Measurements from ENCODE around the gene SIGMAR1. TPM values are rescaled to one million over a fixed set of nuclear protein-coding genes. Genes with fewer than 3 reads are reported as not detected.
A peak's percentile ranks its signal among the peaks of the same experiment; 100 is the strongest.

SIGMAR1 gene
- total RNA-seq, 1 donor: 97.8 TPM

DNA sequence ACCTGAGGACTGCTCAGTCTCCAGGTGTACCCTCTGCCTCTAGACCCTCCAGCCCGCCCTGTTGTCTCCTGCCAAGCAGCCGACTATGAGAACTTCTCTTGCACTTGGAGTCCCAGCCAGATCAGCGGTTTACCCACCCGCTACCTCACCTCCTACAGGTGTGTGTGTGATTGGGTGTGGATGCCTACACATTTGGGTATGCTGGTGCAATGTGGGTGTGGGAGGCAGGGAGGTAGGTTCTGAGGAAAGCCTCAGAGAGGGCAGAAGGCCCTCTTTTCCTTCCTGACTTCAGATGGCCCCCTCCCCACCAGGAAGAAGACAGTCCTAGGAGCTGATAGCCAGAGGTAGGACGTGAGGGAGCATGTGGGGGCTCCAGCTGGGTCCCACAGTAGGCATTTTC lies 19.4 kb upstream of the SIGMAR1 start:
- H3K4me3 ChIP-seq (ENCODE audit: low read depth, low read length): no peak overlapping the region
- TF ChIP-seq, protein P1, sequence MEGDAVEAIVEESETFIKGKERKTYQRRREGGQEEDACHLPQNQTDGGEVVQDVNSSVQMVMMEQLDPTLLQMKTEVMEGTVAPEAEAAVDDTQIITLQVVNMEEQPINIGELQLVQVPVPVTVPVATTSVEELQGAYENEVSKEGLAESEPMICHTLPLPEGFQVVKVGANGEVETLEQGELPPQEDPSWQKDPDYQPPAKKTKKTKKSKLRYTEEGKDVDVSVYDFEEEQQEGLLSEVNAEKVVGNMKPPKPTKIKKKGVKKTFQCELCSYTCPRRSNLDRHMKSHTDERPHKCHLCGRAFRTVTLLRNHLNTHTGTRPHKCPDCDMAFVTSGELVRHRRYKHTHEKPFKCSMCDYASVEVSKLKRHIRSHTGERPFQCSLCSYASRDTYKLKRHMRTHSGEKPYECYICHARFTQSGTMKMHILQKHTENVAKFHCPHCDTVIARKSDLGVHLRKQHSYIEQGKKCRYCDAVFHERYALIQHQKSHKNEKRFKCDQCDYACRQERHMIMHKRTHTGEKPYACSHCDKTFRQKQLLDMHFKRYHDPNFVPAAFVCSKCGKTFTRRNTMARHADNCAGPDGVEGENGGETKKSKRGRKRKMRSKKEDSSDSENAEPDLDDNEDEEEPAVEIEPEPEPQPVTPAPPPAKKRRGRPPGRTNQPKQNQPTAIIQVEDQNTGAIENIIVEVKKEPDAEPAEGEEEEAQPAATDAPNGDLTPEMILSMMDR (IDR thresholded peaks at IDR 0.05; ENCODE audit: insufficient read depth, low read length): no peak

GRCh38 chr9:34655394-34655793 lies 17.8 kb upstream of the SIGMAR1 start:
- no peak overlapping the region for H3K4me3 ChIP-seq (ENCODE audit: low read depth, low read length)
- TF ChIP-seq, protein P1 (IDR thresholded peaks at IDR 0.05; ENCODE audit: insufficient read depth, low read length): no peak
- no peak for DNase-seq (ENCODE audit: low read depth)

More for the DNA sequence above, 19.4 kb upstream of the SIGMAR1 start:
- no peak for DNase-seq (ENCODE audit: low read depth)

DNA sequence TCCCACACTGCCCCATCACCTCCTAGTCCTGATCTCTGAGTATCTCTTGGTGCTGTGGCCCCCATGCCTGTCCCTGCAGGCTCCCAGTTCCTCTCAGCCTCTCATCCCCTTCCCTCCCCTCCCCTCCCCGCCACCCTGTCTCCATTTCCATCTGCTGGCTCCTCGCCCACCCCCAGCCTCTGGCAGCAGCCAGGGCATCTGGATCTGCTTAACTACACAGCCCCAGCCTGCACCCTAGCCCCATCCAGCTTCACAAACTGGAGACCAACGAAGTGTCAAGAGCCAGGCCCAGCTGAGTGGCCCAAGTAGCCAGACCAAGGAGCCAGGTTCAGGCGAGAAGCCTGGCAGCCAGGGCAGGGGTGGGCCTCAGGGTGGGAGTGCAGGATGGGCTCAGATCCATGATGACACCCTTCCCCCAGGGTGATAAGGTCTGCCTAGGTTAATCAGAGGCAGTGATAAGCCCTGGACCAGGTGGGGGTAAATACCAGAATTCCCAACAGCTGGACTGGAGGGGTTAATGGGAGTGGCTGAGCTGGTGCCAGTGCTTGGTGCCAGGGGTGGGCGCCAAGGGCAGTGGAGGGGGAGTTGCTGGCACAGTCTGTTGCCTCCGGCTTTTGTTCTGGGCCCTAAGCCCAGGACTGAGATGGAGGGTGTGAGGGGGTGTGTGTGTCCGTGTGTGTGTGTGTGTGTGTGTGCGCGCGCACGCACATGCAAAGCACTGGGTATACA lies 16.9 kb upstream of the SIGMAR1 start:
- peak overlapping the region; percentile 3 for H3K4me3 ChIP-seq (ENCODE audit: low read depth, low read length)
- DNase-seq (ENCODE audit: low read depth): peak; percentile 93
- TF ChIP-seq, protein P1 (IDR thresholded peaks at IDR 0.05; ENCODE audit: insufficient read depth, low read length): no peak

DNA sequence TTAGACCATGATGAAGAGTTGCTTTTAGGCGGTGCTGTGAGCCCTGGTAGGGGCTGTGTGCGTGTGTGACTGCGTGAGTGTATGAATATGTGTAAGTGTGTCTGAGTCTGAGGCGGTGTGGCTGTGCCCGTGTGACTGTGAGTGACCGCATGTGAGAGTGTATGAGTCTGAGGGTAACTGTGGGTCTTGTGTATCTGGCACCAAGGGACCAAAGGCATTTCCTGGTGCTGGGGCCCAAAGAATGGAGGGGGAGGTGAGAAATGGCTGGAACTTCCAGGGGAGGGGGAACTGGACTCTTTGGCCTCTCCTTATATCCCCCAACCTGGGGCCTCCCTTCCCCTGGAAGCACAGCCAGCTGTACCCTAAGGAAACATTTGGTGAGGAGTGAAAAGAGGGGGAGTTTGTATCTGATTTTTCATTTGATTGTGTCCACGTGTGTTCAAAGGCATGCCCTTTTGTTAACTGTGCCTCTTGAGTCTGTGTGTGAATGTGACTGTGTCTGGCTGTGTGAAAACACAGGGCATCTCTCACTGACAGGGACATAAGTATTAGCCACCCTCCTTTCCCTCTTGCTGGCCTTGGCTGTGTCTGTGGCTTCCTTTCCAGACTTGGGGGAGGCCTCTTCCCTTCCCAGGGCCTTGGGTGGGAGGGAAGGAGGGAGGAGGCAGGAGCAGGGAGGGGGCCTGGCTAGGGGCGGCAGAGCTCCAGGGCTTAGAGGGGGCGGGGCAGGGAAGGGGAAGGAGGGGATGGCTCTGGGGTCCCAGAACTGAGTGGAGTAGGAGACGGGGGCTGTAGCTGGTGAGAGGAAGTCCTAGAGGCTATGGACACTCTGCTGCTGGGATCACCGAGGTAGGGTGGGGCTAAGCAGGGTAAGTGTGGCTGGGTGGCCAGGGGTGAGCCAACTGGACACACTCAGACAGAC lies 15.8 kb upstream of the SIGMAR1 start:
- H3K4me3 ChIP-seq (ENCODE audit: low read depth, low read length): peak overlapping the region; percentile 31
- TF ChIP-seq, protein P1 (IDR thresholded peaks at IDR 0.05; ENCODE audit: insufficient read depth, low read length): no peak
- peak; percentile 47 for DNase-seq (ENCODE audit: low read depth)

- TF ChIP-seq, protein P1 (IDR thresholded peaks at IDR 0.05; ENCODE audit: insufficient read depth, low read length): no peak
- H3K4me3 ChIP-seq (ENCODE audit: low read depth, low read length): peak overlapping the region; percentile 63
- DNase-seq (ENCODE audit: low read depth): peak; percentile 21
Measured at GRCh38 chr9:34652602-34653000, 15.0 kb upstream of the SIGMAR1 start.

DNA sequence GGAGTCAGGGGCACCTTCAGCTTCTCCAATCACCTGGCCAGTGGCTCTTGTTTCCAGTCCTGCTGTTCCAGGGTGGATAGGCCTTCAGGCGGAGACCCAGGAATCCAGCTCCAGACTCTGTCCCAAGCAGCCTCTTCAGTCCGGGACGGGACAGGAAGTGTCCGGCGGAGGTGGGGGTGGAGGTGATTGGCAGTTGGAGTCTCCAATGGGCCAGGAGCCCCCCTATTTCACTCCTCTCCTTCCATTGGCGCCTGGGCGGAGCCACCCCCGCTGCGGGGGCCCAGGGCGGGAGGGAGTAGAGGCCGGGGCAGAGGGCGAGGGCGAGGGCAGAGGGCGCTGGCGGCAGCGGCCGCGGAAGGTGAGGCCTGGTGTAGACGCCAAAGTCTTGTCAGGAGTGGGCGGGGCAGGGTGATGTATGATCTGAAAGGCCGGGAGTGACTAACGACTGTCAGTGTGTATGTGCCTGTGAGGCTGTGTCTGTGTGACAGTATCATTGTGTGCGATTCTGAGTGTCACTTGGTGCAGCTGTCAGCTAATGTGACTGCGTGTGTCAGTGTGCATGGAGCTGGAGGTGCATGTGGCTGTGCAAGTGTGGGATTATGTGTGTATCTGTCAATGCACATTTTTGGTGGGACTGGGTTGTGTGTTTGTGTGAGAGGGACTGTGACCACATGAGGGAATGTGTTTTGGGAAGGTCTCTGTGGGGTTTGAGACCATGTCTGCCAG lies 14.5 kb upstream of the SIGMAR1 start, which contains the start of gene IL11RA:
IL11RA (plus strand) TSS at position 310 of the 726 bp plus-strand sequence. CDS start 3,033 bp downstream, outside the sequence.
- TF ChIP-seq, protein P1 (IDR thresholded peaks at IDR 0.05; ENCODE audit: insufficient read depth, low read length): no peak
- peak; percentile 86 for DNase-seq (ENCODE audit: low read depth)

More for the DNA sequence above, 14.5 kb upstream of the SIGMAR1 start, which contains the start of gene IL11RA:
- peak within 1 kb of the TSS; percentile 63 for H3K4me3 ChIP-seq (ENCODE audit: low read depth, low read length)

Measured in fibroblast of the aortic adventitia (primary cell).